Astrocyte (in vitro differentiated cells and primary cell): ENCODE data around the gene ASTN1.

ENCODE experiments used
- CTCF ChIP-seq: IDR thresholded peaks from 2 replicates; pipeline ENCODE4 v1.5.1; 2011; ENCODE audit warnings: low read depth, mild to moderate bottlenecking, inconsistent platforms, low read length, moderate library complexity; ENCODE audit not compliant: insufficient read depth
- EZH2 ChIP-seq: IDR thresholded peaks from 2 replicates; pipeline ENCODE4 v1.6.1; 2012; ENCODE audit warnings: mild to moderate bottlenecking, low read length, inconsistent platforms; ENCODE audit not compliant: insufficient read depth

GRCh38 chr1:176926330-176927086, 238.0 kb downstream of the ASTN1 start:
- TF ChIP-seq CTCF (no peak), EZH2 (no peak)
